Measurements from ENCODE around the gene OLFM1. TPM values are rescaled to one million over a fixed set of nuclear protein-coding genes. Genes with fewer than 3 reads are reported as not detected.
"Not testable (repeated sequence)": the region's sequence is repeated elsewhere in the genome, so short reads cannot be mapped to it uniquely, and the experiment has no call there.

The OLFM1 gene
- total RNA-seq, 1 donor = 4.4 TPM

- Histone ChIP-seq H3K4me3 (ENCODE audit: low read length) (no peak overlapping the region), H3K9me3 (ENCODE audit: low read depth, low read length) (no peaks in the 10 kb centered on the region), H3K27me3 (ENCODE audit: insufficient read depth, low read length) (no peaks in the 10 kb centered on the region), H3K4me1 (ENCODE audit: insufficient read depth, low read length) (no peaks in the 10 kb centered on the region)
These were observed 60.5 kb downstream of the OLFM1 start for GRCh38 chr9:135147938-135148337.

DNA sequence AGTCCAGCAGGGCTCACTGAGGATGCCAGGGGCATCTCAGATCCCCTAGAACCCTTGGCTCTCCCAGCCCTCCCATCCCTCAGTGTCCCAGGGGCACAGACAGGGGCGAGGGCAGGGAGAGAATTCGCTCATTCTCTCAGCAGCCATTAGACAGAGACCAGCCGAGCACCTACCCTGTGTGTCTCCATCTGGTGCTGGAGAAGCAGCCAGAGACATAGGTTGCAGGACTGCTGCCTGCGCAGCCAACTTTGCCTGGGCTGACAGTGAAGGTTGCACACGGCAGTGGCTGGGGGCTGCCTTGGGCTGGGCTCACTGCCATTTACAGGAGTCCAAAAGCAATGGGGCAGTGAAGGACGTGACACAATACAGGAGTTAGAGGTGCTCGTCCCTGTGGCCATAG lies 60.9 kb downstream of the OLFM1 start:
- Histone ChIP-seq H3K27me3 (ENCODE audit: insufficient read depth, low read length) (no peaks in the 10 kb centered on the region), H3K9me3 (ENCODE audit: low read depth, low read length) (no peaks in the 10 kb centered on the region), H3K4me3 (ENCODE audit: low read length) (no peak overlapping the region), H3K4me1 (ENCODE audit: insufficient read depth, low read length) (no peaks in the 10 kb centered on the region)

- H3K4me1 ChIP-seq (ENCODE audit: insufficient read depth, low read length); H3K4me3 ChIP-seq (ENCODE audit: low read length); H3K9me3 ChIP-seq (ENCODE audit: low read depth, low read length); H3K27me3 ChIP-seq (ENCODE audit: insufficient read depth, low read length): not testable (repeated sequence)
These were observed 62.4 kb downstream of the OLFM1 start for GRCh38 chr9:135149901-135150300.

- Histone ChIP-seq H3K9me3 (ENCODE audit: low read depth, low read length) (no peaks in the 10 kb centered on the region), H3K27me3 (ENCODE audit: insufficient read depth, low read length) (no peaks in the 10 kb centered on the region)
These were observed 63.5 kb downstream of the OLFM1 start for GRCh38 chr9:135150981-135151380.

GRCh38 chr9:135151757-135152613 lies 64.5 kb downstream of the OLFM1 start:
- no peaks in the 10 kb centered on the region for H3K4me1 ChIP-seq (ENCODE audit: insufficient read depth, low read length)
- H3K27me3 ChIP-seq (ENCODE audit: insufficient read depth, low read length) = no peaks in the 10 kb centered on the region
- H3K4me3 ChIP-seq (ENCODE audit: low read length) = no peak overlapping the region
- no peaks in the 10 kb centered on the region for H3K9me3 ChIP-seq (ENCODE audit: low read depth, low read length)

More at GRCh38 chr9:135150981-135151380, 63.5 kb downstream of the OLFM1 start:
- H3K4me1 ChIP-seq (ENCODE audit: insufficient read depth, low read length) = no peaks in the 10 kb centered on the region
- H3K4me3 ChIP-seq (ENCODE audit: low read length) = no peak overlapping the region

DNA sequence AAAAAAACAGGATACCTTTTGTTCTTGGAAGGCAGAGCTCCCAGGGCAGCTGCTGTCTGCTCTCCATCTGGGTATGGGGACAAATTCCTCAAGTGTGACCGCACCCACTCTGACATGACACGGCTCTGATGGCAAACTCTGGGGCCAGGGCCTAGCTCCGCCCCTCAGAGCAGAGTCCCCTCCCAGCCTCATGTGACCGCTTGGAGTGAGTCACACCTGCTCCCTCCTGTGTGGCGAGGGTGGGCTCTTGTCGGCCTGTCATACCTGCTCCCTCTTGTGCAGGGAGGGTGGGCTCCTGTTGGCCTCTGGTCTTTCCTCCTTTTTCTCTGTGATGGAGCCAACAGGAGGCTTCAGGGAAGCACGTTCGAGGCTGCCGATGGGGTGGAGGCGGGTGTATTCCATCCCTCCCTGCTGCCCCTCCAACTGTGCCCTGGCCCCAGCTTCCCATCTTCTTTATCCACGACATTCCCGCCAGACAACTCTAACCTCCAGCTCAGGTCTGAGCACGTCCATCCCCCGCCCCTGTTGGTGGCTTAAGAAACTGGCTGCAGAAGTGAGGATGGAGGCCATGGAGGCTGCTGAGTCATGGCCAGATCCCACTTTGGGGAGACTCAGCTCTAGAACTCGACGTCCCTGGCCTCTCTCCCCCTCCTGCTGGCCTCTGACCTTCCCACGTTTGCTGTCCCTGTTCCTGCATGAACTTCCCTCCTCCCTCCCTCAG lies 65.3 kb downstream of the OLFM1 start:
- no peaks in the 10 kb centered on the region for H3K27me3 ChIP-seq (ENCODE audit: insufficient read depth, low read length)
- H3K9me3 ChIP-seq (ENCODE audit: low read depth, low read length) = no peaks in the 10 kb centered on the region
- no peaks in the 10 kb centered on the region for H3K4me1 ChIP-seq (ENCODE audit: insufficient read depth, low read length)
- no peak overlapping the region for H3K4me3 ChIP-seq (ENCODE audit: low read length)

DNA sequence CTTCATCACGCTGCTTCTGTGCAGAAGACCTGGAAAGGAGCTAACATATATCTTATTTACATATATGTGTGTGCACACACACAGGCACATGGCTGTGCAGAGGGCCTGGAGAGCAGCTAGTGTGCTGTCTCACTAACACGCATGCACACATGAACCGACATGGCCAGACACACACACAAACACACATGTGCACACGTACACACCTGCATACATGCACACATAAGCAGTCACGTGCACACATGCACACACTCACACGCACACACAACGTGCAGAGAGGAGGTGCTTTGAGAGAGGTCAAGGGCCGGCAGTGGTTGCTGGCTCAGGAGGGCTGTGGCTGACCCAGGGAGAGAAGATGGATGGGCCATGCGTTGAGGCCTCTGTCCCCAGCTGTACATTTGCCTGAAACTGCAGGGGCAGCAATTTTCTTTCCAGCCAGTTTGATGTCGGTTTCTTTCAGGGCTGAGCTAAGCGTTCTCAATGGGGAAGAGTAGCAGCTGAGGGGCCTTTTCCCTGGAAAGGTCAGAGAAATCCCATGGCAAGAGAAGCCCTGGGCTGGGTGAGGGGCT lies 66.7 kb downstream of the OLFM1 start:
- Histone ChIP-seq H3K27me3 (ENCODE audit: insufficient read depth, low read length) (no peaks in the 10 kb centered on the region), H3K9me3 (ENCODE audit: low read depth, low read length) (no peaks in the 10 kb centered on the region), H3K4me1 (ENCODE audit: insufficient read depth, low read length) (no peaks in the 10 kb centered on the region), H3K4me3 (ENCODE audit: low read length) (no peak overlapping the region)

GRCh38 chr9:135155396-135155795 lies 67.9 kb downstream of the OLFM1 start:
- H3K4me3 ChIP-seq (ENCODE audit: low read length) = no peak overlapping the region
- no peaks in the 10 kb centered on the region for H3K27me3 ChIP-seq (ENCODE audit: insufficient read depth, low read length)
- H3K4me1 ChIP-seq (ENCODE audit: insufficient read depth, low read length) = no peaks in the 10 kb centered on the region
- no peaks in the 10 kb centered on the region for H3K9me3 ChIP-seq (ENCODE audit: low read depth, low read length)

DNA sequence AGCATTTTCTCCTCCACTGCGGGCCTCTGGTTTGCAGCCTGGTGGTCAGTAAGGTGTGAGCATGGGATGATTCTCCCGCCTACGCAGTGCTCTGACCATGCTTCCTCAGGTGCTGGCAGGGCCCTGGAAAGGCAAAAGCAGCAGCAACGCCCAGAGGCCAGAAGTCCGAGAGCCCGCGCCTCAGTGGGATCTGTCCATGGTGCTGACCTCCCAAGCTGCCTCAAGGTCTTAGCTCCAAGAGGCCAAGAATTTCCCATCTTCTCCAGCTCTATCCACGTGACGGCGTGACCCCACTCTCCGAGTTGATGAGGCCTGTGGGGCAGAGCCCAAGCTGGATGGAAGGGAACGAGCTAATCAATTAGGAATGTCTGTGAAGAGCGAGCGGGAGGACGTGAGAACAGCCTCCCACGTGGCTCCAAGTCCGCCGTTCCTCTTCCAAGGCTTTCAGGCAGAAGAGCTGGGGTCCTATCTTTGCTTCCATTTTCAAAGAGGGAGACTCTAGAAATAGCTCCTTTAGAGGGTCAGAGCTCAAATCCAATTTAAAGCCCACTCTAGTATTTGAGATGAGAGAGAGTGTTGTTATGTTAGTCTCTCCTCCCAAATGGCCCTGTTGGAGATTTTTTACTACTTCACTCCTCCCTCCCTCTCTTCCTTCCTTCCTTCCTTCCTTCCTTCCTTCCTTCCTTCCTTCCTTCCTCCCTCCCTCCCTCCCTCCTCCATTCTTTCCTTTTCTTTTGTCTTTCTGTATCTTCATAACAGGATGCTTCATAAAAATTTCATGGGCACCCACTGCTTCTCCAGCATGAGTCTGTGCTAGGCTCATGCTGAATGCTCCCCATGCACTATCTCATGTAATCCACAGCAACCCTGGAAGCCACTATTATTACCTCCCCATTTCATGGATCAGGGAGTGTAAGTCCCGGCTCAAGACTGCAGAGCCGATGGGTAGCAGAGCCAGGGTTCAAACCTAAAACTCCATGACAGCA lies 69.3 kb downstream of the OLFM1 start:
- H3K27me3 ChIP-seq (ENCODE audit: insufficient read depth, low read length) = no peaks in the 10 kb centered on the region
- H3K4me1 ChIP-seq (ENCODE audit: insufficient read depth, low read length) = no peaks in the 10 kb centered on the region
- H3K4me3 ChIP-seq (ENCODE audit: low read length) = no peak overlapping the region
- no peaks in the 10 kb centered on the region for H3K9me3 ChIP-seq (ENCODE audit: low read depth, low read length)

DNA sequence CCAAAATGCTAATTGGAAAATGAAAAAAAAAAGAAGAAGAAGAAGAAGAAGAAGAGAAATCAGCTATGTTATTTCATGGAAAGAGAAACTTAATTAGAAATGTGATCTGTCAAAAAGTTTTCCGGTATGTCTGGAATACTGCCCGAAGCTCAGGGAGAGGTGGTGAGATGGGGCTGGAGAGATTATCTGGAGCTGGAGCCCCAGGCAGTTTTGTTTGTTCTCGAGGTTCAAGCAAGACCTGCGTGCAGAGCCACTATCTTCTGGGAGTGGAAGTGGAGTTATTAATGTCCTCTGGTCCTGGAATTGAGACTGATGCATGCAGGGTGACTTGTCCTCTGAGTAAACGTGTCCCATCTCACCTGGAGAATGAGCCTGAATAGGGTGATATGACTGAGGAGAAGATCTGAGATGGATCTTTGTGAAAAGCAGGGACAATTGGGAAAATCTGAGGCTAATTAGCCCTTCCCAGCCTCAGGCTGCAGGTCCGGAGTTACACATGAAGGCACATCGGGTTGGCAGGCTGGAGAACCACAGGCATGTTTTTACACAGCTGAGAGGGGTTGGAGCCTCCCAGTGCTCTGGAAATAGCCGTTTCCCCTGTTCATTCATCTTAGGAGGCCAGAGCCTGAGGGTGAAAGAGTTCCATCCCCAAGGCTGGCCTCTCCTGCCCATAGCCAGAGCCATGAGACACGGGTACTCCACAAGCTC lies 70.5 kb downstream of the OLFM1 start:
- no peaks in the 10 kb centered on the region for H3K9me3 ChIP-seq (ENCODE audit: low read depth, low read length)
- no peak overlapping the region for H3K4me3 ChIP-seq (ENCODE audit: low read length)
- no peaks in the 10 kb centered on the region for H3K4me1 ChIP-seq (ENCODE audit: insufficient read depth, low read length)
- H3K27me3 ChIP-seq (ENCODE audit: insufficient read depth, low read length) = no peaks in the 10 kb centered on the region

DNA sequence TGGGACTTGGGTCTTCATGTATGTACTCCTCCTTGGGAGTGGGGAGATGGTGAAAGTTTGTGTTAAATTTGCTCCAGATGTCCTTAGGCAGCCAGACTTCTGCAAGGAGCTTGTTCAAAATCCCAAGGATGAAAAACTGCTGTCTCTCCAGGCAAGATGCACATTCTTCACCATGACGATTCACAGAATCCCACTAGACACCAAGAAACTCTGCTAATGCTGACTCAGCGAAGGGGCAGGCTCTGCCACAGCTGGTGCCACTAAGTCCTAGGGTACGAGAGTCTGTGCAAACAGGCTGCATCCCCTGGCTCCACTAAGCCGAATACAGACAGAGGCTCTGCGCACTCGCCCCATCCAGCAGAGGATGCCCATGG lies 71.1 kb downstream of the OLFM1 start:
- Histone ChIP-seq H3K9me3 (ENCODE audit: low read depth, low read length) (no peaks in the 10 kb centered on the region), H3K27me3 (ENCODE audit: insufficient read depth, low read length) (no peaks in the 10 kb centered on the region), H3K4me3 (ENCODE audit: low read length) (no peak overlapping the region)

DNA sequence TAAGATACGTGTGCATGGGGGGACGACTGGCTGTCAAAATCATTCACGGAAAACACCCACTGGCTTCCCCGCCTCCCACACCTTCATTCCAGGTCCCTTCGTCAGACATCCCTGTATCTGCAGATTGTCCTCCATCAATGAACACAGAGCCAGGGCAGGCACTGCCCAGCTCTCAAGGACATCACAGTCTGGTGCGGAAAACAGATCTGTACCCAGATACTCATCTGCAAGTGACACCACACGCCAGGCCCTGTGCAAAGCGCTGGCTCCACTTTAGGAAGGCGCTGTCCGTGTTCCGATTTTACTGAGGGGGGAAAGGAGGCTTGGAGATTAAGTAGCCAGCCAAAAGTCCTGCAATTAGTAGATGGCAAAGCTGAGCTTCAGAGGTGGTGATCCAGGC lies 72.3 kb downstream of the OLFM1 start:
- no peaks in the 10 kb centered on the region for H3K9me3 ChIP-seq (ENCODE audit: low read depth, low read length)
- H3K27me3 ChIP-seq (ENCODE audit: insufficient read depth, low read length) = no peaks in the 10 kb centered on the region
- H3K4me1 ChIP-seq (ENCODE audit: insufficient read depth, low read length) = no peaks in the 10 kb centered on the region
- H3K4me3 ChIP-seq (ENCODE audit: low read length) = no peak overlapping the region

More for the DNA sequence above, 71.1 kb downstream of the OLFM1 start:
- H3K4me1 ChIP-seq (ENCODE audit: insufficient read depth, low read length) = no peaks in the 10 kb centered on the region

- Histone ChIP-seq H3K9me3 (ENCODE audit: low read depth, low read length) (no peaks in the 10 kb centered on the region), H3K4me3 (ENCODE audit: low read length) (no peak overlapping the region), H3K27me3 (ENCODE audit: insufficient read depth, low read length) (no peaks in the 10 kb centered on the region), H3K4me1 (ENCODE audit: insufficient read depth, low read length) (no peaks in the 10 kb centered on the region)
These were observed 73.4 kb downstream of the OLFM1 start for GRCh38 chr9:135160862-135161261.

GRCh38 chr9:135162599-135162998 lies 75.1 kb downstream of the OLFM1 start:
- H3K4me1 ChIP-seq (ENCODE audit: insufficient read depth, low read length); H3K9me3 ChIP-seq (ENCODE audit: low read depth, low read length); H3K27me3 ChIP-seq (ENCODE audit: insufficient read depth, low read length); H3K4me3 ChIP-seq (ENCODE audit: low read length): not testable (repeated sequence)
